SK-N-SH (cell line): ENCODE results near the gene IDH3G. TPM values are rescaled to one million over a fixed set of nuclear protein-coding genes. Genes with fewer than 3 reads are reported as not detected.

Source experiments
- CTCF ChIA-PET: fragments of 300-600, 350-600 bp; formaldehyde crosslinking; extraction: SDS; loops from one replicate; lab custom pipeline; 2021; lab: Yijun Ruan, JAX
- POLR2A ChIA-PET: fragments of 350-600 bp; sonication (Branson Sonifier 250); formaldehyde crosslinking; extraction: SDS; loops from one replicate; lab custom pipeline; 2020; ENCODE audit warnings: antibody characterized with exemption, inconsistent platforms; lab: Yijun Ruan, JAX
- DNase-seq: peaks from one replicate; pipeline ENCODE4 v3.0.0; 2012
- H2AFZ ChIP-seq: fragments of 200-600 bp; sonication (generic); 2 replicates; pipeline ENCODE4 v1.8.1; 2016; ENCODE audit warnings: antibody characterized with exemption, mild to moderate bottlenecking, low read depth
- H3F3A ChIP-seq: fragments of 200-600 bp; sonication (generic); replicated peaks from 2 replicates; pipeline ENCODE3; 2016; ENCODE audit warnings: antibody characterized with exemption, mild to moderate bottlenecking; ENCODE audit not compliant: insufficient read depth
- H3K27ac ChIP-seq, 2 experiments: fragments of 200-500 bp in 1 of 2; fragments of 200-600 bp in 1 of 2; sonication (Bioruptor generic) in 1 of 2; sonication (generic), shearing (Covaris generic) in 1 of 2; 2 replicates each; pipeline versions ENCODE4 v1.5.1 to v1.6.1; 2014 to 2016; ENCODE audit warnings: low read depth in 2 of 2, inconsistent platforms in 1 of 2, low read length in 1 of 2, mild to moderate bottlenecking in 1 of 2, mixed read lengths in 1 of 2
- H3K27me3 ChIP-seq: fragments of 200-600 bp; sonication (generic), shearing (Covaris generic); 2 replicates; pipeline ENCODE4 v1.6.1; 2016; ENCODE audit warnings: mixed run types; ENCODE audit not compliant: insufficient read depth
- H3K36me3 ChIP-seq, 2 experiments: fragments of 200-500 bp in 1 of 2; fragments of 200-600 bp in 1 of 2; sonication (Bioruptor generic) in 1 of 2; sonication (generic) in 1 of 2; replicated peaks in 1 of 2; 2 replicates each; pipeline versions ENCODE3 to v1.5.1; 2014 to 2016; ENCODE audit warnings: low read length in 1 of 2, mild to moderate bottlenecking in 1 of 2; ENCODE audit not compliant: insufficient read depth in 2 of 2, control insufficient read depth in 1 of 2
- H3K4me1 ChIP-seq, 2 experiments: fragments of 200-500 bp in 1 of 2; fragments of 200-600 bp in 1 of 2; sonication (Bioruptor generic) in 1 of 2; sonication (generic), shearing (Covaris generic) in 1 of 2; 2 replicates each; pipeline versions ENCODE4 v1.5.1 to v1.6.1; 2014 to 2016; ENCODE audit warnings: low read depth in 1 of 2, low read length in 1 of 2, mixed run types in 1 of 2; ENCODE audit not compliant: insufficient read depth in 2 of 2, control insufficient read depth in 1 of 2
- H3K4me2 ChIP-seq: fragments of 200-600 bp; sonication (generic), shearing (Covaris generic); 2 replicates; pipeline ENCODE4 v1.6.1; 2017; ENCODE audit warnings: mixed run types
- H3K4me3 ChIP-seq, 2 experiments: fragments of 200-500 bp in 1 of 2; fragments of 200-600 bp in 1 of 2; sonication (Bioruptor generic) in 1 of 2; sonication (generic), shearing (Covaris generic) in 1 of 2; 2 replicates each; pipeline versions ENCODE4 v1.5.1 to v1.8.1; 2014 to 2016; ENCODE audit warnings: low read depth in 2 of 2, inconsistent platforms in 1 of 2, low read length in 1 of 2, mild to moderate bottlenecking in 1 of 2, mixed read lengths in 1 of 2, moderate library complexity in 1 of 2
- H3K79me2 ChIP-seq: fragments of 200-600 bp; sonication (generic); 2 replicates; pipeline ENCODE4 v1.8.1; 2017; ENCODE audit warnings: mild to moderate bottlenecking; ENCODE audit not compliant: insufficient read depth
- H3K9ac ChIP-seq: fragments of 200-600 bp; sonication (generic); 2 replicates; pipeline ENCODE4 v1.6.1; 2017; ENCODE audit warnings: mixed run types
- H3K9me2 ChIP-seq: fragments of 200-600 bp; sonication (generic); 2 replicates; pipeline ENCODE4 v1.6.1; 2017; ENCODE audit warnings: mixed run types
- H3K9me3 ChIP-seq: fragments of 200-600 bp; sonication (generic); 2 replicates; pipeline ENCODE4 v1.6.1; 2017; ENCODE audit warnings: mixed run types, mild to moderate bottlenecking, moderate library complexity
- H4K20me1 ChIP-seq: fragments of 200-600 bp; sonication (generic); 2 replicates; pipeline ENCODE4 v1.6.1; 2017; ENCODE audit warnings: mild to moderate bottlenecking, mixed run types; ENCODE audit not compliant: insufficient read depth
- CHD2 ChIP-seq: fragments of 150-350 bp; IDR thresholded peaks from 2 replicates; pipeline ENCODE4 v1.6.1; 2018; ENCODE audit warnings: low read length; ENCODE audit not compliant: partially characterized antibody
- ELF1 ChIP-seq: IDR thresholded peaks from 2 replicates; pipeline ENCODE4 v1.4.0; 2012
- EP300 ChIP-seq, 2 experiments: IDR thresholded peaks; 2 replicates each; pipeline versions ENCODE4 v1.4.0 to v1.6.1; 2012; ENCODE audit warnings: borderline replicate concordance in 1 of 2, low read depth in 1 of 2, low read length in 1 of 2
- EZH2phosphoT487 ChIP-seq: fragments of 200-600 bp; sonication (generic); IDR thresholded peaks from 2 replicates; pipeline ENCODE4 v1.6.1; 2017; ENCODE audit warnings: low read depth, mixed run types, mild to moderate bottlenecking, antibody characterized with exemption, moderate library complexity, borderline replicate concordance
- FOSL2 ChIP-seq: IDR thresholded peaks from 2 replicates; pipeline ENCODE4 v1.4.0; 2012; ENCODE audit warnings: low read depth, mild to moderate bottlenecking, moderate library complexity, borderline replicate concordance
- FOXM1 ChIP-seq: IDR thresholded peaks from 2 replicates; pipeline ENCODE4 v1.4.0; 2012; ENCODE audit warnings: low read depth, mild to moderate bottlenecking
- NFIC ChIP-seq: IDR thresholded peaks from 2 replicates; pipeline ENCODE4 v1.4.0; 2012; ENCODE audit warnings: borderline replicate concordance
- NRF1 ChIP-seq: IDR thresholded peaks from 2 replicates; pipeline ENCODE4 v1.6.1; 2012; ENCODE audit warnings: low read depth, mild to moderate bottlenecking, low read length
- POLR2AphosphoS5 ChIP-seq: IDR thresholded peaks from 2 replicates; pipeline ENCODE4 v1.6.1; 2012; ENCODE audit warnings: low read depth, low read length
- RCOR1 ChIP-seq: fragments of 150-350 bp; IDR thresholded peaks from 2 replicates; pipeline ENCODE4 v1.6.1; 2017; ENCODE audit warnings: antibody characterized with exemption, low read length
- SIN3A ChIP-seq: IDR thresholded peaks from 2 replicates; pipeline ENCODE4 v1.6.1; 2012; ENCODE audit warnings: low read depth, mild to moderate bottlenecking, low read length, moderate library complexity, borderline replicate concordance
- TEAD4 ChIP-seq: IDR thresholded peaks from 2 replicates; pipeline ENCODE4 v1.4.0; 2012; ENCODE audit warnings: mild to moderate bottlenecking, borderline replicate concordance; ENCODE audit not compliant: insufficient read depth
- WGBS: methylation state at CpG from one replicate; pipeline ENCODE4 v1.1.6; 2017; ENCODE audit warnings: low lambda C conversion rate; 5-methylcytosine and 5-hydroxymethylcytosine counted together
- polyA plus RNA-seq, 3 experiments: library from polyadenylated mRNA; depleted of rRNA; stranded (reverse); fragments of >200 nt; gene quantifications; 2 replicates each; pipeline ENCODE4 v1.2.3, GENCODE V29; 2012
- TF ChIP-seq, protein P1 (sequence below): IDR thresholded peaks from 2 replicates; pipeline ENCODE4 v1.6.1; 2012; ENCODE audit warnings: mild to moderate bottlenecking, low read depth, low read length, moderate library complexity
- TF ChIP-seq, protein P2 (sequence below): IDR thresholded peaks from 2 replicates; pipeline ENCODE4 v1.4.0; 2012; ENCODE audit warnings: low read depth
- TF ChIP-seq, protein P3 (sequence below): fragments of 150-350 bp; IDR thresholded peaks from 2 replicates; pipeline ENCODE4 v1.6.1; 2017; ENCODE audit warnings: antibody characterized with exemption, low read length, low read depth, borderline replicate concordance
- TF ChIP-seq, protein P4 (sequence below): IDR thresholded peaks from 2 replicates; pipeline ENCODE4; 2012

IDH3G gene
- polyA plus RNA-seq, 1 of the 3 experiments (the other 2 are of a cell fraction): 107 TPM

DNA sequence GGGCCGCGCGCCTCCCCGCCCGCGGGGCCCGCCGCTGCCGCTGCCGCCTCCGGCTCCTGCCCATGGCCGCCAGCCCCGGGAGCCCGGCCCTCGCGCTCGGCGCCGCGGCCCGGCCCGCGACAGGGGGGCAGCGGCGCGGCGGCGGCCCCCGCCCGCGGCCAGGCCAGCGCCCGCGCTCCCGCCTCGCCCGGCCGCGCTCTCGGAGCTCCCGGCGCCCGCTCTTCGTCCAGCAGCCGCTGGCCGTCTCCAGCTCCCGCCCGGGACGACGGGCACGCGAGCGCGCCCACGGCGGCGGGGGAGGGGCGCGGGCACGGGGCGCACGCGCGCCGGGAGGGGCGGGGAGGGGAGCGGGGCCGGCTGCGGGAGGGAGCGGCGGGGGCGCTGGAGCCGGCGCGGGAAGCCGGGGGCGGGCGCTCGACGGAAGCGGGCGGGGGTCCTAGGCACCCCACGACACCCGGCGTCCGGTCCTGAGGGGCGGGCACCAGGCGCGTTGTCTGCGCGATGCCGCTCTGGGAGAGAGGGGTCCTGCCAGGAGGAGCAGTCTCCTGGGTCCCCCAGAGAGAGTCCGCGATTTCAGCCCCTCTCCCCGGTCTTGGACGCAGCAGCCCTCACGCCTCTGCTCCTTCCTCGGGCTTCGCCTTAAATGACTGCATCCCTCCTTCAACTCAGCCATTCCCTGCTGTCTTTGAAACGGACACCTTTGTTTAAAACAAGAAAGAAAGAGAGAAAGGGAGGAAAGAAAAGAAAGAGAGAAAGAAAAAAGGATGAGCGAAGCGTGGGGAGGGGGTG is 36.7 kb upstream of the IDH3G start:
- peaks cover 5% of the 10 kb centered on the region; the same call in 1 of the 2 replicates for H4K20me1 ChIP-seq
- H3K4me1 ChIP-seq: peaks cover 0 to 2% of the 10 kb centered on the region in 2 experiments; a peak in 1 of 4 replicates
- WGBS: 15% methylated on average over 14 of the region's 102 CpGs
- no peaks in the 10 kb centered on the region for H3K9me3 ChIP-seq
- H3K36me3 ChIP-seq: no peaks in the 10 kb centered on the region
- no peak overlapping the region for H3K4me2 ChIP-seq
- POLR2A ChIA-PET: no interaction called here
- peaks cover 5% of the 10 kb centered on the region for H3F3A ChIP-seq
- H3K27me3 ChIP-seq: peaks cover 65% of the 10 kb centered on the region
- CTCF ChIA-PET: no interaction called here
- TF ChIP-seq CHD2 (no peak), NFIC (no peak), FOSL2 (no peak)
- DNase-seq: peak; percentile 79
- peak overlapping the region in 1 of 2 experiments; percentile 46; a peak in 2 of 4 replicates for H3K4me3 ChIP-seq
- H3K9me2 ChIP-seq: no peaks in the 10 kb centered on the region
- H2AFZ ChIP-seq: no peak overlapping the region
- H3K9ac ChIP-seq: no peak overlapping the region
- peak overlapping the region in 1 of 2 experiments; percentile 50; a peak in 1 of 4 replicates for H3K27ac ChIP-seq
- no peaks in the 10 kb centered on the region for H3K79me2 ChIP-seq

DNA sequence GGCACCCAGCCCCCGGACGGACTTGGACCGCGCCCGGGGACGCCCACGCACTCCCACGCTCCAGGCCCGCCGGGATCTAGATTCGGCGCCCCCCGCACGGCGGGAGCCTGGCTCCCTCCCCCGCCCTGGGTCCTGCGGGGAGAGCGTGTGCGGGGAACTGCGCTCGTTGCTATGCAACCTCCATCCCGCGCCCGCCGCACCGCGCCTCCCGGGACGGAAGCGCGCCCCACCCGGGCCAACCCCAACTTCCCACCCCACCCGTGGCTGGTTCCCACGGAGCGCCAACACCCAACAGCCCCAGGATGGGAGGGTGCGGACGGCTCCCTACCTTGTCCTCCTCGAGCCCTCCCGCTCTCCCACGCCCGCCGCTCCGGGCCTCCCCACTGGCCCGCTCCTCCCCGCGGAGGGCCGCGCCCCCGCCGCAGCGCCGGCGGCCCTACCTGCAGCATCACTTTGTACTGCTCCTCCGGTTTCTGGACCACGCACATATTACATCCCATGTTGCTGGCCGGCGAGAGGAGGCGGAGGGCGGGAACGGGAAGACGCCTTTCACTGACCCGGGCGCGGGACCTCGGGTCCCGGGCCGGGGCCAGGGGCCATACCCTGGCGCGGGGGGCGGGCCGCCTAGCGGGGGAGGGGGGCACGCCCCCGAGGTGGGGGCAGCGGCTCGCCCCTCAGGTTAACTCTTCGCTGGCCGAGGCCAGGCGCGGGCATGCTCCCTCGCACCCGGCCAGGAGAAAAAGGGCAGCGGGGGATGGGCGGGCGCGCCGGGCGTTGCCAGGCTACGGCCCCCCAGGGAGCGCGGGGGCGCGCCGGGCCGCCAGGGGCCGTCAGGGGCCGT is 35.8 kb upstream of the IDH3G start, which contains the start of gene PDZD4:
Gene PDZD4 (minus strand): TSS at position 746 of the 841 bp plus-strand sequence. CDS start 246 bp downstream, at position 500.
- H2AFZ ChIP-seq: 0 out of 2 replicates have a peak within 1 kb of the TSS, but pooled peaks have one; percentile 16
- H3K27me3 ChIP-seq: peaks cover 62% of the 10 kb centered on the region
- no peaks in the 10 kb centered on the region for H3K79me2 ChIP-seq
- peaks cover 5% of the 10 kb centered on the region; the same call in 1 of the 2 replicates for H4K20me1 ChIP-seq
- no peaks in the 10 kb centered on the region for H3K9me3 ChIP-seq
- WGBS: 2% methylated on average over 33 of the region's 97 CpGs
- H3K4me1 ChIP-seq: peaks cover 0 to 2% of the 10 kb centered on the region in 2 experiments; a peak in 1 of 4 replicates
- no peak for TF ChIP-seq TEAD4
- no peak for TF ChIP-seq EP300 (IDR thresholded peaks at IDR 0.05; ENCODE audit: borderline replicate concordance in 1 of 2, low read depth in 1 of 2, low read length in 1 of 2)
- TF ChIP-seq, protein P1, sequence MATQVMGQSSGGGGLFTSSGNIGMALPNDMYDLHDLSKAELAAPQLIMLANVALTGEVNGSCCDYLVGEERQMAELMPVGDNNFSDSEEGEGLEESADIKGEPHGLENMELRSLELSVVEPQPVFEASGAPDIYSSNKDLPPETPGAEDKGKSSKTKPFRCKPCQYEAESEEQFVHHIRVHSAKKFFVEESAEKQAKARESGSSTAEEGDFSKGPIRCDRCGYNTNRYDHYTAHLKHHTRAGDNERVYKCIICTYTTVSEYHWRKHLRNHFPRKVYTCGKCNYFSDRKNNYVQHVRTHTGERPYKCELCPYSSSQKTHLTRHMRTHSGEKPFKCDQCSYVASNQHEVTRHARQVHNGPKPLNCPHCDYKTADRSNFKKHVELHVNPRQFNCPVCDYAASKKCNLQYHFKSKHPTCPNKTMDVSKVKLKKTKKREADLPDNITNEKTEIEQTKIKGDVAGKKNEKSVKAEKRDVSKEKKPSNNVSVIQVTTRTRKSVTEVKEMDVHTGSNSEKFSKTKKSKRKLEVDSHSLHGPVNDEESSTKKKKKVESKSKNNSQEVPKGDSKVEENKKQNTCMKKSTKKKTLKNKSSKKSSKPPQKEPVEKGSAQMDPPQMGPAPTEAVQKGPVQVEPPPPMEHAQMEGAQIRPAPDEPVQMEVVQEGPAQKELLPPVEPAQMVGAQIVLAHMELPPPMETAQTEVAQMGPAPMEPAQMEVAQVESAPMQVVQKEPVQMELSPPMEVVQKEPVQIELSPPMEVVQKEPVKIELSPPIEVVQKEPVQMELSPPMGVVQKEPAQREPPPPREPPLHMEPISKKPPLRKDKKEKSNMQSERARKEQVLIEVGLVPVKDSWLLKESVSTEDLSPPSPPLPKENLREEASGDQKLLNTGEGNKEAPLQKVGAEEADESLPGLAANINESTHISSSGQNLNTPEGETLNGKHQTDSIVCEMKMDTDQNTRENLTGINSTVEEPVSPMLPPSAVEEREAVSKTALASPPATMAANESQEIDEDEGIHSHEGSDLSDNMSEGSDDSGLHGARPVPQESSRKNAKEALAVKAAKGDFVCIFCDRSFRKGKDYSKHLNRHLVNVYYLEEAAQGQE: no peak
- TF ChIP-seq, protein P2, sequence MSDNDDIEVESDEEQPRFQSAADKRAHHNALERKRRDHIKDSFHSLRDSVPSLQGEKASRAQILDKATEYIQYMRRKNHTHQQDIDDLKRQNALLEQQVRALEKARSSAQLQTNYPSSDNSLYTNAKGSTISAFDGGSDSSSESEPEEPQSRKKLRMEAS: no peak
- TF ChIP-seq, protein P3, sequence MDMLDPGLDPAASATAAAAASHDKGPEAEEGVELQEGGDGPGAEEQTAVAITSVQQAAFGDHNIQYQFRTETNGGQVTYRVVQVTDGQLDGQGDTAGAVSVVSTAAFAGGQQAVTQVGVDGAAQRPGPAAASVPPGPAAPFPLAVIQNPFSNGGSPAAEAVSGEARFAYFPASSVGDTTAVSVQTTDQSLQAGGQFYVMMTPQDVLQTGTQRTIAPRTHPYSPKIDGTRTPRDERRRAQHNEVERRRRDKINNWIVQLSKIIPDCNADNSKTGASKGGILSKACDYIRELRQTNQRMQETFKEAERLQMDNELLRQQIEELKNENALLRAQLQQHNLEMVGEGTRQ: no peak
- TF ChIP-seq EZH2phosphoT487: no peak
- TF ChIP-seq, protein P4, sequence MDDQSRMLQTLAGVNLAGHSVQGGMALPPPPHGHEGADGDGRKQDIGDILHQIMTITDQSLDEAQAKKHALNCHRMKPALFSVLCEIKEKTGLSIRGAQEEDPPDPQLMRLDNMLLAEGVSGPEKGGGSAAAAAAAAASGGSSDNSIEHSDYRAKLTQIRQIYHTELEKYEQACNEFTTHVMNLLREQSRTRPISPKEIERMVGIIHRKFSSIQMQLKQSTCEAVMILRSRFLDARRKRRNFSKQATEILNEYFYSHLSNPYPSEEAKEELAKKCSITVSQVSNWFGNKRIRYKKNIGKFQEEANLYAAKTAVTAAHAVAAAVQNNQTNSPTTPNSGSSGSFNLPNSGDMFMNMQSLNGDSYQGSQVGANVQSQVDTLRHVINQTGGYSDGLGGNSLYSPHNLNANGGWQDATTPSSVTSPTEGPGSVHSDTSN: no peak
- no peak for TF ChIP-seq RCOR1
- TF ChIP-seq FOXM1: no peak
- no peak for TF ChIP-seq SIN3A
- no peak for TF ChIP-seq POLR2AphosphoS5
- no peak for TF ChIP-seq FOSL2
- TF ChIP-seq NRF1: no peak
- TF ChIP-seq ELF1: no peak
- H3K4me3 ChIP-seq: peak within 1 kb of the TSS; percentile 46 to 57
- DNase-seq: peak; percentile 74
- H3K4me2 ChIP-seq: peak within 1 kb of the TSS; percentile 74
- peaks cover 5% of the 10 kb centered on the region for H3F3A ChIP-seq
- CTCF ChIA-PET: interaction anchor here (0.6 to 1.2 kb wide), 2 partner anchors 39 to 48 kb away, joined by 3 read pairs; no protein-coding TSS in a partner anchor
- no peaks in the 10 kb centered on the region for H3K9me2 ChIP-seq
- H3K9ac ChIP-seq: 0 out of 2 replicates have a peak within 1 kb of the TSS, but pooled peaks have one; percentile 11
- H3K36me3 ChIP-seq: no peaks in the 10 kb centered on the region
- H3K27ac ChIP-seq: peak within 1 kb of the TSS in 1 of 2 experiments; percentile 50; a peak in 2 of 4 replicates
- POLR2A ChIA-PET: no interaction called here
